Coronary artery (tissue), 2 donors: ENCODE data around the gene SPTBN5.
A peak's percentile ranks its signal among the peaks of the same experiment; 100 is the strongest.

Source experiments
- DNase-seq: peaks from one replicate; pipeline ENCODE4 v3.0.0-alpha.2; 2017; ENCODE audit warnings: low spot score
- H3K27ac ChIP-seq, 2 donors: fragments of 200-600 bp; sonication (generic); one replicate each; pipeline ENCODE4 v1.5.1; 2016 to 2019
- H3K4me3 ChIP-seq: fragments of 200-600 bp; sonication (generic); 2 replicates; pipeline ENCODE4 v1.5.1; 2016; ENCODE audit warnings: mild to moderate bottlenecking, moderate library complexity
- TF ChIP-seq, protein P1 (sequence below): fragments of 200-600 bp; sonication (generic); IDR thresholded peaks from one replicate; pipeline ENCODE4 v1.5.1; 2019; ENCODE audit warnings: antibody characterized with exemption

Gene SPTBN5

DNA sequence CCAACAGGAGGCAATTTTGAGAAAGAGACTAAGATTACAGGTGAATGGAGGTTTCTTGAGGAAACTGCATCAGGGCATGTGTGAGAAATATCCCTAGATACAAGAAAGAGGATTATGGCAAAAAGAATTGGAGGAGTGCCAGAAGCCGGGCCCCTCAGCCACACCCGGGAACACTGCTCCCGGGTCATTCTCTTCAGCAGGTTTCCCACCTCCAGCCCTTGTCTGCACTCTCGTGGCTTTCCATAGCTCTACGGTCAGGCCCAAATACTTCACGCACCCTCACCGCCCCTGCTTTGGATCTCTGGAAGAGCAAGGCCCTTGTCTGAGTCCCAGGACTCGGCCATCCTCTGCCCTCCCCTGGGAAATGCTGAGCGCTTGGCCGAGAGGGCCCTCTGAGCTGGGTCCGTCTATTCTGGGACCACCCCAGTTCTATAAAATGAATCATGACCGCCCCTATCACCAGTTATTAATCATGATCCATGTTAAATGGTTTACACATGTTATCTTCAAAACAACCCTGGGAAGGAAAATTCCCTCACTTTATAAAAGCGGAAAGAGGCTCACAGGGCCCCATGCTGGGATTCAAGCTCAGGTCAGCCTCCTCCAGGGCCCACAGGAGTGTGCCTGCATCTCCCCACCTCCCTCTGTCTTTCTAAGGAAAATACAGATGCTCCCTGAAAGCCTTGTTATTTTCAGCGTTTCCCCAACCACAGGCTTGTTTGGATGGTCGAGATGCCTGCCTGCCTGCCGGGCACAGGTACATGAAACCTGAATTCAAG, 38.8 kb upstream of the SPTBN5 start:
- TF ChIP-seq, protein P1, sequence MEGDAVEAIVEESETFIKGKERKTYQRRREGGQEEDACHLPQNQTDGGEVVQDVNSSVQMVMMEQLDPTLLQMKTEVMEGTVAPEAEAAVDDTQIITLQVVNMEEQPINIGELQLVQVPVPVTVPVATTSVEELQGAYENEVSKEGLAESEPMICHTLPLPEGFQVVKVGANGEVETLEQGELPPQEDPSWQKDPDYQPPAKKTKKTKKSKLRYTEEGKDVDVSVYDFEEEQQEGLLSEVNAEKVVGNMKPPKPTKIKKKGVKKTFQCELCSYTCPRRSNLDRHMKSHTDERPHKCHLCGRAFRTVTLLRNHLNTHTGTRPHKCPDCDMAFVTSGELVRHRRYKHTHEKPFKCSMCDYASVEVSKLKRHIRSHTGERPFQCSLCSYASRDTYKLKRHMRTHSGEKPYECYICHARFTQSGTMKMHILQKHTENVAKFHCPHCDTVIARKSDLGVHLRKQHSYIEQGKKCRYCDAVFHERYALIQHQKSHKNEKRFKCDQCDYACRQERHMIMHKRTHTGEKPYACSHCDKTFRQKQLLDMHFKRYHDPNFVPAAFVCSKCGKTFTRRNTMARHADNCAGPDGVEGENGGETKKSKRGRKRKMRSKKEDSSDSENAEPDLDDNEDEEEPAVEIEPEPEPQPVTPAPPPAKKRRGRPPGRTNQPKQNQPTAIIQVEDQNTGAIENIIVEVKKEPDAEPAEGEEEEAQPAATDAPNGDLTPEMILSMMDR, result no peak
- Histone ChIP-seq H3K27ac (peak overlapping the region; percentile 33 to 61), H3K4me3 (no peak overlapping the region)
- peak; percentile 66 for DNase-seq

DNA sequence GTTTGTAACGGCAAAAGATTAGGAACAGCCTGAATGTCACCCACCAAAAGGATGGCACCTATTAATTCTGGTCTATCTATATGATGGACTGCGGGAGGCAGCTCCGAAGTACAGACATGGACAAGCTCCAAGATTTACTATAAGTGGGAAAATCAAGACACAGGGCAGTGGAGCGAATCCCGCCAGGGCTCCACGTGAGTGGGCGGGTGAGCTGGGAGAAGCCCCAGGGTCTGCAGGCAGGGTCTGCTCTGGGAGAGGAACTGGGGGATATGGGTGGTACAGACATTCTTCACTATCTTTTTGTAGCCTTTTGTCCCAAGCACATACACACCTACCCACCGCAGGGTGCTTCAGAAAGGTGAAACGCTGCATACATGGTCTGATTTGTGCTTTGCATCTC, 38.2 kb upstream of the SPTBN5 start:
- DNase-seq, result peak; percentile 69
- H3K4me3 ChIP-seq, result no peak overlapping the region
- TF ChIP-seq, protein P1, result no peak
- peak overlapping the region; percentile 22 to 61 for H3K27ac ChIP-seq

DNA sequence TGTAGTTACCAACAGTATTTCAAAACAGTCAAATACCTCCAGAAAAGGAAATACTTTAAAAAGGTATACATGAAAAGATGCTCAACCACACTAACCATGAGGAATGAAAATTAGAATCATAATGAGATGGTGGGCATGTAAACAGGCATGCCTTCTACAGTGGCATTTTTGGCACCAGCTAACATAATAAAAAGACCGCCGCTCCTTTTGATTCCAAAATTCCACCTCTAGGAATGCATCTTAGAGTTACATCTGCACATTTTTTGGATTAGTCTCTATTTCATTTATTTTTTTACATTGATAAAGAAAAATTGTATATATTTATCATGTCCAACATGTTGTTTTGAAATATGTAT, 37.0 kb upstream of the SPTBN5 start:
- TF ChIP-seq, protein P1, result no peak
- peak overlapping the region; percentile 19 for H3K4me3 ChIP-seq
- no peak for DNase-seq
- peak overlapping the region; percentile 65 to 74 for H3K27ac ChIP-seq

DNA sequence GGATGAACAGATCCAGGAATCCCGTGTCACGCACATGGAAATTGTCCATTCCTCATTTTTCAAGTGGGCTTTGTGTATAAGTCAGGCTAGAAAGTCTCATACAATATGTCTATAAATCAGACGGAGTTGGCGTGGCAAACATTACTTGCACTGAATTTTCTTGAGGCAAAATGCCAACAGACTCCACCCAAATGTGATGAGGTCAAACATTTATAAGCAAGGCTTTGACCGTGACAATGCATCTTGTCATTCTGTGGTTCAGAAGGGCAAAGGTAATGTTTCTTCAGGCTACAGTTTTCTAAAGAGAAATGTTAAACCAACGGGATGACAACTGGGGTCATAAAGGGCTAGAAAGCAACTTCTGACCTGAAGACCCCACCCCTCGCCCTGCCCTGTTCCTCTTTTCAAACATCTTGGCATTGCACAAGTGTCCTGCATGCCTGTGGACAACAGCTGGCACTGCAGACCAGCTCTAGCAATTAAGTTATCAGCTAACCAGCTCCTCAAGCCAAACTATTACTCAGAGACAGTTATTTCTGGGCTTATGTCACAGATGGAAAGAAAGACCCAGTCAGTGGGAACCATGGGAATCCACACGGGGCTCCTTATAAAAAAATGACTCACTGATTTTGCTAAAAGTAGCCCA, 36.5 kb upstream of the SPTBN5 start:
- Histone ChIP-seq H3K4me3 (peak overlapping the region; percentile 19), H3K27ac (peak overlapping the region; percentile 65 to 74)
- DNase-seq, result peak; percentile 78
- TF ChIP-seq, protein P1, result peak; percentile 24

DNA sequence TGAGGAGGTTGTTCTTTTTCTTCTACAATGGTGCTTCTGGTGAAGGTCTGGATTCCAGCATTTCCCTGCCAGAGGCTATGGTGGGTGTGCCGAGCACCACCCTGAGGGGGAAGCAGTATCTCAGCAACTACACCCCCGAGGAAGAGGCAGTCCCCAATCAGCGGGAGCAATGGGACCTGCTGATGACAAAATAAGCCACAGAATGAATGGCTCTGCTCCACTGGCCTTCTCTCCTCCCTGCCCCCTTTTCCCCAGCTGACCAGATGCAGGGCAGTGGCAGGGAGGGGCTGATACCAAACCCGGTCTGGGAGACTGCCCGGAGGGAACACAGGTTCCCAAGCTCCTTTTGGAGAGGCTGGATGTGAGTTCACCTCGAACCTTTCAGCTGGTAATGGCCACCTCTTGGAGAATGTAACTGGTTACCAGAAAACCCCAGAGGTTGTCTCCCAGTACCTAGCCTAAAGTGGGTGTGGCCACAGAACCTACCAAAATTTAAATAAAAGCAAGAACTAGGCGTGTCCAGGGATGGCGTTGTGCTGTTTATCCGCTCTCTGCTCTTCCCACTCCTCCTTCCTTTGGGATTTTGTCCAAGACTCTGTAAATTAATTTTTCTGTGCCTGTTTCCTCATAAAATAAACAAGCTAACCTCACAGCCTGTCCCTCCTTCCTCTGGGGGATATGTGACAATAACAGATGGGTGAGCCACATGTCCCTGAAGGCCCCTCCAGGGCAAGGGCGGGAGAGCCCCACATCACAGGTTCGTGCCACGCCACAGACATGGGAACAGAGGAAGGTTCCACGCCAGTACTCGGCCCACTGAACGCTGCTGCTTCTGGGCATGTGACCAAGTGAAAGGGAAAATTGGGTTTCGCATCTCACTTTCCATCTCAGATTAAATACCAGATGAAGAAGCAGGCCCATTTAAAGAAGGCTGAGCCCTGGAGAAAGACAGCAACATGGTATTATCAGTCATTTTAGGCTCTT, 35.1 kb upstream of the SPTBN5 start:
- TF ChIP-seq, protein P1, result no peak
- Histone ChIP-seq H3K4me3 (no peak overlapping the region), H3K27ac (peak overlapping the region; percentile 65 to 74)
- DNase-seq, result no peak

DNA sequence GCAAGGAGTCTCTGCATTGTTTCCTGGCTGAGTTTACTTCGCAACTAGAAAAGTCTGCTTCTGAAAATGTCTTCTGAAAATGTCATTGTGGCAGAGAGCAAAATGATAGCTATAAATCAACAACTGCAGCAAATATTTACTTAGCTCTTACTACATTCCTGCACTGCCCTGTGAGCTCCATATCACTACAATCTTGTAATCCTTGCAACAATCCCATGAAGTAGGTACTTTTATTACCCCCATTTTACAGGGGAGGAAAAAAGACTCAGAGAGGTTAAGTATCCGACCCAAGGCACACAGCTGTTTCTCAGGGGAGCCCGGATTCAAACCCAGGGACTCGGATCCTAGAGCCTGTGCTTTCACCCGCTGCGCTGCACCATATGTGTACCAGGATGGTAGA, 34.2 kb upstream of the SPTBN5 start:
- H3K4me3 ChIP-seq, result no peak overlapping the region
- TF ChIP-seq, protein P1, result no peak
- DNase-seq, result no peak
- H3K27ac ChIP-seq, result peak overlapping the region; percentile 12 to 65
